Ovary (tissue), 9 donors: ENCODE data around the gene MTRF1. TPM values are rescaled to one million over a fixed set of nuclear protein-coding genes. Genes with fewer than 3 reads are reported as not detected.

Experiments
- DNase-seq, 5 donors: peaks; one replicate each; pipeline ENCODE4 v3.0.0-alpha.2; 2019 to 2020
- H3K27ac ChIP-seq, 2 donors: fragments of 200-600 bp; one replicate each; pipeline versions ENCODE4 v1.5.1 to v1.8.0; 2019 to 2022
- H3K27me3 ChIP-seq: fragments of 200-600 bp; one replicate; pipeline ENCODE4 v1.8.0; 2022
- H3K36me3 ChIP-seq: fragments of 200-600 bp; sonication (generic); one replicate; pipeline ENCODE4 v1.5.1; 2019
- H3K4me1 ChIP-seq: one replicate; pipeline ENCODE4 v1.8.1; 2013; ENCODE audit warnings: mild to moderate bottlenecking, moderate library complexity; ENCODE audit not compliant: insufficient read depth
- H3K4me3 ChIP-seq: fragments of 200-600 bp; sonication (generic); one replicate; pipeline ENCODE4 v1.5.1; 2017
- H3K9me3 ChIP-seq, 2 donors: fragments of 200-600 bp in 1 of 2; sonication (generic) in 1 of 2; one replicate each; pipeline versions ENCODE4 v1.5.1 to v1.8.1; 2013 to 2019; ENCODE audit warnings: mild to moderate bottlenecking in 1 of 2, moderate library complexity in 1 of 2
- EP300 ChIP-seq: sonication (generic); formaldehyde crosslinking; IDR thresholded peaks from one replicate; pipeline ENCODE4 v1.6.1; 2017; ENCODE audit warnings: antibody characterized with exemption
- POLR2A ChIP-seq: fragments of 450-650 bp; IDR thresholded peaks from one replicate; pipeline ENCODE4 v1.6.1; 2017; ENCODE audit warnings: antibody characterized with exemption, mild to moderate bottlenecking, moderate library complexity
- WGBS, 3 donors: extraction: QIAGEN DNeasy Blood & Tissue Kit in 1 of 3; methylation state at CpG; one replicate each; pipeline versions ENCODE4 v1.1.5 to v1.1.7; 2013 to 2017; 5-methylcytosine and 5-hydroxymethylcytosine counted together
- intact Hi-C, 4 donors: fragments of 100-400 bp; cut with DNase I; formaldehyde crosslinking; loops; one replicate each; pipeline versions ENCODE4 v1.11.0 to v1.15.1; 2022 to 2023
- polyA plus RNA-seq, 2 donors: library from polyadenylated mRNA; stranded (reverse); fragments of 200-250 nt in 1 of 2; fragments of 350-450 nt in 1 of 2; fragmentation: Illumina TruSeq in 1 of 2; extraction: RNeasy Lipid Tissue Mini Kit (QIAGEN cat#74804) in 1 of 2; gene quantifications; one replicate each; pipeline ENCODE4 v1.2.3, GENCODE V29; 2013 to 2014
- total RNA-seq, 7 donors: library from RNA; depleted of rRNA in 2 of 7; stranded (reverse); fragments of >200 nt in 2 of 7; fragmentation: NEBNext Ultra II Directional in 3 of 7; extraction: Animal tissue kit (Norgen Biotek cat#: 25700) in 3 of 7; gene quantifications; one replicate each; pipeline versions ENCODE4 v1.1.0 to v1.2.4, GENCODE V29; 2016 to 2023
- TF ChIP-seq, protein P1 (sequence below), 3 donors: fragments of 450-650 bp in 2 of 3; fragments of 200-600 bp in 1 of 3; IDR thresholded peaks; one replicate each; pipeline versions ENCODE4 v1.5.1 to v1.8.0; 2016 to 2022; ENCODE audit warnings: antibody characterized with exemption in 3 of 3, mild to moderate bottlenecking in 1 of 3
- donor health status: DM: no; HTN: no; CAD: no; lungs with moderate emphysema.
- donor health status: DM: no; HTN: no; CAD: no.
- donor health status: Bipolar disorder and iron deficiency.
- donor health status: DM: yes; HTN: yes; CAD: no.
- donor health status: DM: no; HTN: no; CAD: no.
- donor health status: DM: yes; HTN: yes; CAD: no.

The MTRF1 gene
- total and polyA plus RNA-seq, 9 donors, result 6.4 to 12.2 (median 8.4) TPM

DNA sequence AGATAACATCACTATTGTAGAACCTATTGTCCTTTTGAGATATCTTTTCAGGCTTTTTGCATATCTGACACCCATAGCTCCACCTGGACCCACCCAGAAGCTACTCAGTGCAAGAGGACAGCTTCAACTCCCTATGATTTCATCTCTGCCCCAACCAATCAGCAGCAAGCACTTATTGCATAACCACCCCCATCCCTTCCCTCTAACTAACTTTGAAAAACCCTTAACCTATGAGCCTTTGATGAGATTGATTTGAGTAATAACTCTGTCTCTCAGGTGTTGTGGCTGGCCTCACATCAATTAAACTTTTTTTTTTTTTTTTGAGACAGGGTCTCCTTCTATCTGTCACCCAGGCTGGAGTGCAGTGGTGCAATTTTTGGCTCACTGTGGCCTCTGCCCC lies 13.4 kb upstream of the MTRF1 start:
- no peak for TF ChIP-seq EP300
- intact Hi-C loops, result no loop called here
- Histone ChIP-seq H3K27ac (no peak overlapping the region), H3K4me1 (no peaks in the 10 kb centered on the region), H3K9me3 (no peaks in the 10 kb centered on the region), H3K36me3 (no peaks in the 10 kb centered on the region), H3K27me3 (no peaks in the 10 kb centered on the region), H3K4me3 (no peak overlapping the region)
- no peak for DNase-seq

DNA sequence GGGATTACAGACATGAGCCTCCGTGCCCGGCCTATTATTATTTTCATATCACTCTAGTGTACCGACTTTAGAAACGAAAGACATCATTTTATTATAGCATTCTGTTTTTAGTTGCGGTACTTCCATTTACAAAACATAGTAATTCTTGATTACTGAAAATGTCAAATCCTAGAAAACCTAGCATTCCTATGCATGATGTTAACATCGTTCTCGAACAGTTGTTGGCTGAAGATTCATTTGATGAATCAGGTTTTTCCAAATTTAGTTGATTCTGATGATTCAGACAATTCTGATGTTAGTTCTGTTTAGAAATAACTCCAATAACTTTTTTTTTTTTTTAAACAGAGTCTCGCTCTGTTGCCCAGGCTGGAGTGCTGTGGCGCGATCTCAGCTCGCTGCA lies 11.5 kb upstream of the MTRF1 start:
- no peaks in the 10 kb centered on the region for H3K9me3 ChIP-seq
- TF ChIP-seq POLR2A (no peak), EP300 (no peak)
- TF ChIP-seq, protein P1, sequence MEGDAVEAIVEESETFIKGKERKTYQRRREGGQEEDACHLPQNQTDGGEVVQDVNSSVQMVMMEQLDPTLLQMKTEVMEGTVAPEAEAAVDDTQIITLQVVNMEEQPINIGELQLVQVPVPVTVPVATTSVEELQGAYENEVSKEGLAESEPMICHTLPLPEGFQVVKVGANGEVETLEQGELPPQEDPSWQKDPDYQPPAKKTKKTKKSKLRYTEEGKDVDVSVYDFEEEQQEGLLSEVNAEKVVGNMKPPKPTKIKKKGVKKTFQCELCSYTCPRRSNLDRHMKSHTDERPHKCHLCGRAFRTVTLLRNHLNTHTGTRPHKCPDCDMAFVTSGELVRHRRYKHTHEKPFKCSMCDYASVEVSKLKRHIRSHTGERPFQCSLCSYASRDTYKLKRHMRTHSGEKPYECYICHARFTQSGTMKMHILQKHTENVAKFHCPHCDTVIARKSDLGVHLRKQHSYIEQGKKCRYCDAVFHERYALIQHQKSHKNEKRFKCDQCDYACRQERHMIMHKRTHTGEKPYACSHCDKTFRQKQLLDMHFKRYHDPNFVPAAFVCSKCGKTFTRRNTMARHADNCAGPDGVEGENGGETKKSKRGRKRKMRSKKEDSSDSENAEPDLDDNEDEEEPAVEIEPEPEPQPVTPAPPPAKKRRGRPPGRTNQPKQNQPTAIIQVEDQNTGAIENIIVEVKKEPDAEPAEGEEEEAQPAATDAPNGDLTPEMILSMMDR (IDR thresholded peaks at IDR 0.05), result no peak
- H3K4me1 ChIP-seq, result no peaks in the 10 kb centered on the region
- intact Hi-C loops, result no loop called here
- H3K27me3 ChIP-seq, result no peaks in the 10 kb centered on the region
- no peaks in the 10 kb centered on the region for H3K36me3 ChIP-seq
- H3K27ac ChIP-seq, result no peak overlapping the region
- H3K4me3 ChIP-seq, result no peak overlapping the region
- WGBS, 3 donors, result 84 to 92% (median 89%) methylated on average over 11 of the region's 11 CpGs
- DNase-seq, result no peak

DNA sequence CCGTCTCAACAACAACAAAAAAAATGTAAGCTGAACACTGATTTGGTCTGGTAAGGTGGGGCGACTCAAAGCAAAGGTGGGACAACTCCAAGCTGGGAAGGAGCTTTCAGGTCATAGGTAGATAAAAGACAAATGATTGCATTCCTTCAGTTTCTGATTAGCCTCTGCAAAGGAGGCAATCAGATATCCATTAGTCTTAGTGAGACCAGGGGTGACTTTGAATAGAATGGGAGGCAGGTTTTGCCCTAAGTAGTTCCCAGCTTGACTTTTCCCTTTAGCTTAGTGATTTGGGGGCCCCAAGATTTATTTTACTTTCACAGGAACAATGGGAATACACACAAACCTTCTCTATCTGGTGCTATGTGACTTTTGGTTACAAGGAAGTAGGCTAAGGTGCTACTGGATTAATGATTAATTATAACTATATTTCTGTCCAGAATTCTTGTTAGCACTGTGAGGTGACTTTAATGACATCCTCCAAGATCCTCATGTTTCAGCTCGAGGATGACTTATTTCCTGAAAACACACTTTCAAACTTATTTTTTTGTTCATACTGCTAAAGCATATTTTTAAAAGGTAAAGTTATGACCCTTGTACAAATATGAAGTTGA lies 10.6 kb upstream of the MTRF1 start:
- Histone ChIP-seq H3K4me1 (no peaks in the 10 kb centered on the region), H3K36me3 (no peaks in the 10 kb centered on the region), H3K27ac (no peak overlapping the region), H3K4me3 (no peak overlapping the region), H3K9me3 (peaks cover 0 to 3% of the 10 kb centered on the region in 2 donors), H3K27me3 (no peaks in the 10 kb centered on the region)
- DNase-seq, result no peak
- WGBS, 3 donors, result 82 to 84% (median 84%) methylated on average over 3 of the region's 3 CpGs
- intact Hi-C loops, result no loop called here
- no peak for TF ChIP-seq EP300
- TF ChIP-seq, protein P1 (IDR thresholded peaks at IDR 0.05), result no peak

DNA sequence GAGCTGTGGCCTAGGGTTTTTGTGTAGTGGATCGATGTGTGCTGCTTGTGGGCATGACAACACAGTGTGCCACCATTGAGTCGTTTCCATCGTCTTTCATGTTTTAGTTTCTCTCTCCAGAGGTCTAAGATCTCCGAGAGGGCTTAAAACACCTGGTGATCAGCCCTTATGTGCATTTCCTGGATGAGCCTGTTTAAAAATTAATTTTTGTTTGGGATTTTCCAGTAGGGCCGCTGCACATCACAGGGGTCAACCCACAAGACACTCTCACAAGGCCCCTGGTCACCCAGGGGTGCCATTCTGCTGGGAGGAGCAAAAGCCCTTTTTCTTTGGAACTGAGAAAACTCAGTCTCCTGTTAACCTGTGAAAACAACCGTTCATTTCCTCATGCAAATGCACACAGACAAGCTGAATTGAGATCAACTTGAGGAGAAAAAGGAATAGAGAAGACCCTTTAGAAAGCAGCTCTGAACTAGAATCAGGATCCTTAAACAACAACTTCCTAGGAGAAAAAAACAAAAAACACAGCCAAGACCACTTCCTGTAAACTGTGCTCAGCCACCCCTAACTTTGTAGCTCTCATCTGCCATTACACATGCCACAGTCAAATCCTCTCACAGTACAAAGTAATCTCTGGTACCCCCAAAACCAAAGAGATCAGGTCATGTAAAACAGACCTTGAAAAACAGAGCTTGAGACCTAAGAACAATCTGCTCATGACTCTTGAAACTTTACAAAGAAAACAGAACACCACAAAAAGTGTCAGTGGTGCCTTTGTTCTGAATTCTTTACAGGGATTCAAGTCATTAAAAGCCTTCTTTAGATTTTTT lies 8.3 kb upstream of the MTRF1 start:
- intact Hi-C loops, result no loop called here
- 70 to 87% (median 72%) methylated on average over 6 of the region's 6 CpGs for WGBS, 3 donors
- no peaks in the 10 kb centered on the region for H3K4me1 ChIP-seq
- H3K27me3 ChIP-seq, result no peaks in the 10 kb centered on the region
- H3K4me3 ChIP-seq, result no peak overlapping the region
- no peak overlapping the region for H3K27ac ChIP-seq
- H3K9me3 ChIP-seq, result peaks cover 0 to 3% of the 10 kb centered on the region in 2 donors
- no peak for TF ChIP-seq POLR2A
- TF ChIP-seq, protein P1 (IDR thresholded peaks at IDR 0.05), result no peak
- no peaks in the 10 kb centered on the region for H3K36me3 ChIP-seq
- DNase-seq, result no peak

DNA sequence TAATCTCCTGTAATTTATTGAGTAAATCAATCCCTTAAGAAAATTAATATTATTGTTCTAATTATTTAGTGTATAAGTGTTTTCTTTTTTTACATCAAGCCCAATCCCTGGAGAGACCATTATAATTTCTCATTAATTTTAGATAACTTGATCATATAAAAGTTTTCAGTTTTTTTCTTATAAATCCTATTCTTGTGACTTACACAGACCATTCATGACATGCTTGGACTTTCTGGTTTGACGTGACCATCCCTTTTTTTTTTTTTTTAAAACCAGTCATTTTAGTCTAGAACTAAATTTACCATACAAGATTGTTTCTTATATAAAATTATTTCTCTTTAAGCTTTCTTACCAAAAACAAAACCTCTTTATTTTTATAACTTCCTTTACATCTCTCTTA lies 5.4 kb upstream of the MTRF1 start:
- TF ChIP-seq EP300 (no peak), POLR2A (no peak)
- TF ChIP-seq, protein P1 (IDR thresholded peaks at IDR 0.05), result no peak
- Histone ChIP-seq H3K9me3 (peaks cover 0 to 3% of the 10 kb centered on the region in 2 donors), H3K27ac (no peak overlapping the region), H3K4me1 (no peaks in the 10 kb centered on the region), H3K4me3 (no peak overlapping the region), H3K27me3 (no peaks in the 10 kb centered on the region), H3K36me3 (no peaks in the 10 kb centered on the region)
- DNase-seq, result no peak
- WGBS, 3 donors, result 10 to 16% (median 11%) methylated on average over 1 of the region's 1 CpG
- intact Hi-C loops, result no loop called here
